CD8-positive, alpha-beta memory T cell (primary cell): ENCODE results near the gene CST4. TPM values are rescaled to one million over a fixed set of nuclear protein-coding genes. Genes with fewer than 3 reads are reported as not detected.
"Not testable (repeated sequence)": the region's sequence is repeated elsewhere in the genome, so short reads cannot be mapped to it uniquely, and the experiment has no call there.

Experiments used
- CTCF ChIA-PET: fragments of 350-600 bp; sonication (Branson Sonifier 250); formaldehyde crosslinking; loops from one replicate; lab custom pipeline; 2021; ENCODE audit warnings: antibody characterized with exemption; lab: Charles Lee
- POLR2A ChIA-PET: fragments of 350-600 bp; sonication (Branson Sonifier 250); formaldehyde crosslinking; loops from one replicate; lab custom pipeline; 2021; ENCODE audit warnings: antibody characterized with exemption; lab: Charles Lee
- DNase-seq, 5 donors: peaks; one replicate each; pipeline versions ENCODE4 v3.0.0 to v3.0.0-alpha.2; 2020 to 2022; ENCODE audit warnings: mixed read lengths in 1 of 5
- H3K27ac ChIP-seq: one replicate; pipeline ENCODE4 v1.7.0; 2013; ENCODE audit warnings: low read depth, mild to moderate bottlenecking, low read length, moderate library complexity
- H3K27me3 ChIP-seq: 2 replicates; pipeline ENCODE4 v1.7.0; 2013; ENCODE audit warnings: low read length, mild to moderate bottlenecking; ENCODE audit not compliant: insufficient read depth, poor library complexity, severe bottlenecking
- H3K36me3 ChIP-seq: 2 replicates; pipeline ENCODE4 v1.7.0; 2013; ENCODE audit warnings: mild to moderate bottlenecking, low read length, moderate library complexity; ENCODE audit not compliant: insufficient read depth
- H3K4me1 ChIP-seq: 2 replicates; pipeline ENCODE4 v1.7.0; 2013; ENCODE audit warnings: mild to moderate bottlenecking, low read length, moderate library complexity; ENCODE audit not compliant: insufficient read depth
- H3K4me3 ChIP-seq: 2 replicates; pipeline ENCODE4 v1.7.0; 2013; ENCODE audit warnings: mild to moderate bottlenecking, low read length
- H3K9me3 ChIP-seq: 2 replicates; pipeline ENCODE4 v1.7.0; 2013; ENCODE audit warnings: mild to moderate bottlenecking, low read length
- H3K27ac Mint-ChIP-seq, 8 donors: one replicate each; pipeline ENCODE4 v1.8.0; 2020 to 2021; ENCODE audit warnings: mixed read lengths in 8 of 8, mild to moderate bottlenecking in 6 of 8, inconsistent platforms in 3 of 8, moderate library complexity in 3 of 8
- H3K27me3 Mint-ChIP-seq, 2 donors: one replicate each; pipeline ENCODE4 v1.8.0; 2020 to 2021; ENCODE audit warnings: mixed read lengths in 2 of 2, mild to moderate bottlenecking in 1 of 2, moderate library complexity in 1 of 2
- H3K36me3 Mint-ChIP-seq, 3 donors: one replicate each; pipeline ENCODE4 v1.8.0; 2020 to 2021; ENCODE audit warnings: mixed read lengths in 3 of 3, inconsistent platforms in 1 of 3, mild to moderate bottlenecking in 1 of 3
- H3K4me1 Mint-ChIP-seq, 3 donors: one replicate each; pipeline ENCODE4 v1.8.0; 2020 to 2021; ENCODE audit warnings: mixed read lengths in 3 of 3, inconsistent platforms in 1 of 3, mild to moderate bottlenecking in 1 of 3
- H3K4me3 Mint-ChIP-seq, 7 donors: one replicate each; pipeline ENCODE4 v1.8.0; 2020 to 2021; ENCODE audit warnings: mixed read lengths in 7 of 7, mild to moderate bottlenecking in 6 of 7, moderate library complexity in 4 of 7, inconsistent platforms in 2 of 7
- H3K9me3 Mint-ChIP-seq, 5 donors: one replicate each; pipeline ENCODE4 v1.8.0; 2020 to 2022; ENCODE audit warnings: mixed read lengths in 5 of 5, mild to moderate bottlenecking in 3 of 5, moderate library complexity in 2 of 5, inconsistent platforms in 1 of 5
- polyA plus RNA-seq: library from polyadenylated mRNA; unstranded; fragments of 300-500 nt; fragmentation: Illumina TruSeq; gene quantifications from one replicate; pipeline ENCODE4 v1.2.3, GENCODE V29; 2021
- total RNA-seq, 2 experiments: library from RNA; stranded (reverse); gene quantifications; one replicate each; pipeline ENCODE4 v1.2.3, GENCODE V29; 2021

Gene CST4
- total and polyA plus RNA-seq, 3 experiments from 2014 or later, result not detected

GRCh38 chr20:23663180-23663579, 25.7 kb downstream of the CST4 start:
- H3K27me3 ChIP-seq, result no peaks in the 10 kb centered on the region
- Mint-ChIP-seq H3K36me3 (no peaks in the 10 kb centered on the region), H3K27ac (no peak overlapping the region), H3K4me3 (no peak overlapping the region), H3K27me3 (no peaks in the 10 kb centered on the region), H3K4me1 (no peaks in the 10 kb centered on the region), H3K9me3 (no peaks in the 10 kb centered on the region)
- no peaks in the 10 kb centered on the region for H3K36me3 ChIP-seq
- no peak overlapping the region for H3K4me3 ChIP-seq
- CTCF ChIA-PET, result no interaction called here
- POLR2A ChIA-PET, result no interaction called here
- H3K27ac ChIP-seq, result no peak overlapping the region
- H3K4me1 ChIP-seq, result no peaks in the 10 kb centered on the region
- DNase-seq, result no peak
- no peaks in the 10 kb centered on the region for H3K9me3 ChIP-seq

- no peak for DNase-seq
- Mint-ChIP-seq H3K9me3 (no peaks in the 10 kb centered on the region), H3K27me3 (no peaks in the 10 kb centered on the region), H3K4me1 (no peaks in the 10 kb centered on the region), H3K27ac (no peak overlapping the region), H3K4me3 (no peak overlapping the region), H3K36me3 (no peaks in the 10 kb centered on the region)
- CTCF ChIA-PET, result no interaction called here
- Histone ChIP-seq H3K27me3 (no peaks in the 10 kb centered on the region), H3K27ac (no peak overlapping the region), H3K36me3 (no peaks in the 10 kb centered on the region), H3K4me1 (no peaks in the 10 kb centered on the region), H3K4me3 (no peak overlapping the region), H3K9me3 (no peaks in the 10 kb centered on the region)
- POLR2A ChIA-PET, result no interaction called here
These were observed 26.5 kb downstream of the CST4 start for GRCh38 chr20:23662276-23662870.

- H3K27me3 Mint-ChIP-seq, result peaks cover 3 to 5% of the 10 kb centered on the region in 2 donors
- H3K36me3 ChIP-seq, result no peaks in the 10 kb centered on the region
- H3K4me3 Mint-ChIP-seq, result no peak overlapping the region
- POLR2A ChIA-PET, result no interaction called here
- H3K27me3 ChIP-seq, result no peaks in the 10 kb centered on the region
- H3K27ac ChIP-seq, result no peak overlapping the region
- H3K9me3 ChIP-seq, result no peaks in the 10 kb centered on the region
- no peak overlapping the region for H3K27ac Mint-ChIP-seq
- H3K36me3 Mint-ChIP-seq, result no peaks in the 10 kb centered on the region
- H3K4me3 ChIP-seq, result no peak overlapping the region
- no peak for DNase-seq
- no peaks in the 10 kb centered on the region for H3K4me1 ChIP-seq
- CTCF ChIA-PET, result no interaction called here
- no peaks in the 10 kb centered on the region for H3K9me3 Mint-ChIP-seq
- no peaks in the 10 kb centered on the region for H3K4me1 Mint-ChIP-seq
These were observed 27.8 kb downstream of the CST4 start for GRCh38 chr20:23661002-23661429.

GRCh38 chr20:23659989-23660837, 28.6 kb downstream of the CST4 start:
- no peaks in the 10 kb centered on the region for H3K4me1 Mint-ChIP-seq
- no peaks in the 10 kb centered on the region for H3K36me3 Mint-ChIP-seq
- no peaks in the 10 kb centered on the region for H3K9me3 Mint-ChIP-seq
- POLR2A ChIA-PET, result no interaction called here
- Histone ChIP-seq H3K36me3 (no peaks in the 10 kb centered on the region), H3K9me3 (no peaks in the 10 kb centered on the region), H3K4me1 (no peaks in the 10 kb centered on the region), H3K27ac (no peak overlapping the region), H3K27me3 (no peaks in the 10 kb centered on the region), H3K4me3 (no peak overlapping the region)
- H3K4me3 Mint-ChIP-seq, result no peak overlapping the region
- CTCF ChIA-PET, result no interaction called here
- H3K27ac Mint-ChIP-seq, result no peak overlapping the region
- DNase-seq, result no peak
- H3K27me3 Mint-ChIP-seq, result peaks cover 5 to 8% of the 10 kb centered on the region in 2 donors

GRCh38 chr20:23659610-23659988, 29.2 kb downstream of the CST4 start:
- POLR2A ChIA-PET, H3K4me1 ChIP-seq, H3K4me3 Mint-ChIP-seq, H3K4me1 Mint-ChIP-seq, H3K27ac Mint-ChIP-seq, H3K27me3 ChIP-seq, H3K4me3 ChIP-seq, H3K9me3 Mint-ChIP-seq, H3K9me3 ChIP-seq, H3K36me3 Mint-ChIP-seq, H3K36me3 ChIP-seq, H3K27ac ChIP-seq, DNase-seq, CTCF ChIA-PET: not testable (repeated sequence)
- peaks cover 6 to 14% of the 10 kb centered on the region in 2 donors for H3K27me3 Mint-ChIP-seq

- Mint-ChIP-seq H3K4me1 (no peaks in the 10 kb centered on the region), H3K27ac (no peak overlapping the region), H3K4me3 (no peak overlapping the region), H3K27me3 (peaks cover 9 to 19% of the 10 kb centered on the region in 2 donors), H3K9me3 (no peaks in the 10 kb centered on the region), H3K36me3 (no peaks in the 10 kb centered on the region)
- no peak overlapping the region for H3K4me3 ChIP-seq
- DNase-seq, result no peak
- H3K36me3 ChIP-seq, result no peaks in the 10 kb centered on the region
- CTCF ChIA-PET, result no interaction called here
- H3K9me3 ChIP-seq, result no peaks in the 10 kb centered on the region
- POLR2A ChIA-PET, result no interaction called here
- H3K4me1 ChIP-seq, result no peaks in the 10 kb centered on the region
- H3K27ac ChIP-seq, result no peak overlapping the region
- no peaks in the 10 kb centered on the region for H3K27me3 ChIP-seq
These were observed 29.7 kb downstream of the CST4 start for GRCh38 chr20:23658989-23659609.

GRCh38 chr20:23658336-23658735, 30.5 kb downstream of the CST4 start:
- no peak for DNase-seq
- no peaks in the 10 kb centered on the region for H3K36me3 ChIP-seq
- Mint-ChIP-seq H3K36me3 (no peaks in the 10 kb centered on the region), H3K4me3 (no peak overlapping the region), H3K4me1 (no peaks in the 10 kb centered on the region), H3K9me3 (no peaks in the 10 kb centered on the region), H3K27ac (no peak overlapping the region), H3K27me3 (peaks cover 9 to 26% of the 10 kb centered on the region in 2 donors)
- no peak overlapping the region for H3K4me3 ChIP-seq
- no peaks in the 10 kb centered on the region for H3K4me1 ChIP-seq
- no peaks in the 10 kb centered on the region for H3K27me3 ChIP-seq
- H3K9me3 ChIP-seq, result no peaks in the 10 kb centered on the region
- no peak overlapping the region for H3K27ac ChIP-seq
- CTCF ChIA-PET, result no interaction called here
- POLR2A ChIA-PET, result no interaction called here

GRCh38 chr20:23657202-23657601, 31.6 kb downstream of the CST4 start:
- ChIA-PET CTCF (no interaction called here), POLR2A (no interaction called here)
- no peak for DNase-seq
- H3K27ac ChIP-seq, result no peak overlapping the region
- H3K4me3 ChIP-seq, result no peak overlapping the region
- Mint-ChIP-seq H3K9me3 (no peaks in the 10 kb centered on the region), H3K4me1 (no peaks in the 10 kb centered on the region), H3K36me3 (no peaks in the 10 kb centered on the region), H3K4me3 (no peak overlapping the region), H3K27ac (no peak overlapping the region), H3K27me3 (peaks cover 9 to 28% of the 10 kb centered on the region in 2 donors)
- no peaks in the 10 kb centered on the region for H3K4me1 ChIP-seq
- H3K27me3 ChIP-seq, result no peaks in the 10 kb centered on the region
- H3K9me3 ChIP-seq, result no peaks in the 10 kb centered on the region
- no peaks in the 10 kb centered on the region for H3K36me3 ChIP-seq
